A673 (cell line): ENCODE results near the gene ZNF428.

ENCODE experiments used
- CTCF ChIP-seq: fragments of 300-800, 200-600 bp; sonication (generic); conservative IDR thresholded peaks from 2 replicates; pipeline ENCODE4 v1.5.1; 2017; ENCODE audit warnings: low read depth, mild to moderate bottlenecking, antibody characterized with exemption, low read length, moderate library complexity, mixed read lengths
- EZH2 ChIP-seq: fragments of 200-600 bp; sonication (generic); IDR thresholded peaks from 2 replicates; pipeline ENCODE4 v1.6.1; 2017; ENCODE audit warnings: borderline replicate concordance, low read depth, mild to moderate bottlenecking, mixed read lengths, antibody characterized with exemption, low read length; ENCODE audit not compliant: poor library complexity, severe bottlenecking

GRCh38 chr19:43569657-43570056 lies 49.8 kb downstream of the ZNF428 start:
- TF ChIP-seq CTCF (no peak), EZH2 (no peak)
